Measurements from ENCODE around the gene GAST. TPM values are rescaled to one million over a fixed set of nuclear protein-coding genes. Genes with fewer than 3 reads are reported as not detected.

The GAST gene
- total and polyA plus RNA-seq, 9 of the 15 experiments (the other 6 are each of a cell fraction or from before 2014, with no cell fraction given) = not detected

DNA sequence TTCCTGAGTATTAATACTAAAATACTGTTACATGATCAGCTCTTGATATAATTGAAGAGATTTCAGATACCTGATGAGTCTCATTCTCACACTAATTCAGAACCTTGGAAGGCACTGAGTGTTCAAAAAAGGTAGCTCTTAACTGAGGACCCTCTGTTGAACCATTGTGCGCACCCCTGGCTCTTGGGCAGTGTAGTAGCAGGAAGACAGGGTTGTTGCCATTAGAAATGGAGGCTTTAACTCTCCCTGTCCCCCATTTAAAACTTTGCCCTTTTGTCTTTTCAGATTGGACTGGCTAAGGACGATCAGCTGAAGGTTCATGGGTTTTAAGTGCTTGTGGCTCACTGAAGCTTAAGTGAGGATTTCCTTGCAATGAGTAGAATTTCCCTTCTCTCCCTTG is 21.6 kb upstream of the GAST start (continued):
- TF ChIP-seq MAFF (IDR thresholded peaks at IDR 0.05; ENCODE audit: low read length) = no peak
- no peak for TF ChIP-seq HLTF (IDR thresholded peaks at IDR 0.05)
- TF ChIP-seq HNRNPUL1 (IDR thresholded peaks at IDR 0.05; ENCODE audit: low read length) = peak; percentile 30; the same call in 1 of the 2 replicates
- TF ChIP-seq, protein P1, sequence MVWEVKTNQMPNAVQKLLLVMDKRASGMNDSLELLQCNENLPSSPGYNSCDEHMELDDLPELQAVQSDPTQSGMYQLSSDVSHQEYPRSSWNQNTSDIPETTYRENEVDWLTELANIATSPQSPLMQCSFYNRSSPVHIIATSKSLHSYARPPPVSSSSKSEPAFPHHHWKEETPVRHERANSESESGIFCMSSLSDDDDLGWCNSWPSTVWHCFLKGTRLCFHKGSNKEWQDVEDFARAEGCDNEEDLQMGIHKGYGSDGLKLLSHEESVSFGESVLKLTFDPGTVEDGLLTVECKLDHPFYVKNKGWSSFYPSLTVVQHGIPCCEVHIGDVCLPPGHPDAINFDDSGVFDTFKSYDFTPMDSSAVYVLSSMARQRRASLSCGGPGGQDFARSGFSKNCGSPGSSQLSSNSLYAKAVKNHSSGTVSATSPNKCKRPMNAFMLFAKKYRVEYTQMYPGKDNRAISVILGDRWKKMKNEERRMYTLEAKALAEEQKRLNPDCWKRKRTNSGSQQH (CRISPR knock-in tag; IDR thresholded peaks at IDR 0.05) = 0 out of 2 replicates have a peak, but pooled peaks have one; percentile 14
- TF ChIP-seq, protein P2, sequence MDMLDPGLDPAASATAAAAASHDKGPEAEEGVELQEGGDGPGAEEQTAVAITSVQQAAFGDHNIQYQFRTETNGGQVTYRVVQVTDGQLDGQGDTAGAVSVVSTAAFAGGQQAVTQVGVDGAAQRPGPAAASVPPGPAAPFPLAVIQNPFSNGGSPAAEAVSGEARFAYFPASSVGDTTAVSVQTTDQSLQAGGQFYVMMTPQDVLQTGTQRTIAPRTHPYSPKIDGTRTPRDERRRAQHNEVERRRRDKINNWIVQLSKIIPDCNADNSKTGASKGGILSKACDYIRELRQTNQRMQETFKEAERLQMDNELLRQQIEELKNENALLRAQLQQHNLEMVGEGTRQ (CRISPR knock-in tag; IDR thresholded peaks at IDR 0.05) = no peak
- no peak for TF ChIP-seq CBX1 (IDR thresholded peaks at IDR 0.05; ENCODE audit: low read depth)
- TF ChIP-seq MCM7 (IDR thresholded peaks at IDR 0.05) = no peak

DNA sequence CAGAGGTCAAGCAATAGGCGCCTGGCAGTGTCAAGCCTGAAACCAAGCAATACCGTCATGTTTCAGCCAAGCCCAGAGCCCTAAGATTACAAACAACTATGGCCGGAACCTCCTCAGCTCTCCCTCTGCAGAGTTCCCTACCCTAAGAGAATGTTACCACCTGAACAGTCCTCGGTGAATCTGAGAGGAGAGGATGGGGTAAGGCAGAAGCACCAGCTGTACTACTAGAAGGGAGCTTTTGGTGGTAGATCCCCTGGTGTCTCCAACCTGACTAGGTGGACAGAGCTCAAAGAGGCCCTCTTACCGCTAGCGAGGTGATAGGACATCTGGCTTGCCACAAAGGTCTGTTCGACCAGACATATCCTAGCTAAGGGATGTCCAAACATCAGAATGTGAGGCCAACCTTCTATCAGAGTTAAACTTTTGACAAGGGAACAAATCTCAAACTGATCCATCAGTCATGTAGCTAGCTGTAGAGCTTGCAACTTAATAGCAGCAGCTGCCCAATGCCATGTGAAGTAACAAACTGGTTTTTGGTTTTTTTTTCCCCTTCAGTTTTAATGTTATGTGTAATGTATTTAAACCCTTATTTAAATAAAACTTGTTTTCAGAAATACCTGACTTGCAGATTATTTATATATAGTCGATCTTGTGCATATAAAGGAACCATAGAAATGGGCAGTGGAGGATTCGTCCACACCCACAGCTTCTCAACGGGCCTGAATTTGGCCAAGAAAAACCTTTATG is 20.9 kb upstream of the GAST start:
- Histone ChIP-seq H4K20me1 (replicated peaks; ENCODE audit: control insufficient read depth, insufficient read depth, low read length) (peaks cover 15% of the 10 kb centered on the region), H3K36me3 (ENCODE audit: control insufficient read depth, insufficient read depth, low read length) (peaks cover 53% of the 10 kb centered on the region), H3K9ac (ENCODE audit: insufficient read depth in 1 of 2, low read depth in 2 of 2, low read length in 2 of 2) (peak overlapping the region; percentile 74 to 91; a peak in 1 of 4 replicates), H3K27me3 (ENCODE audit: control insufficient read depth in 2 of 2, insufficient read depth in 2 of 2, low read length in 2 of 2) (no peaks in the 10 kb centered on the region), H2AFZ (ENCODE audit: low read depth, low read length) (no peak overlapping the region), H3K4me3 (no peak overlapping the region; the same call in 1 of the 2 replicates), H3K79me2 (ENCODE audit: control insufficient read depth, insufficient read depth, low read length) (peaks cover 34% of the 10 kb centered on the region), H3K9me3 (replicated peaks; ENCODE audit: control insufficient read depth, insufficient read depth, low read depth, low read length) (no peaks in the 10 kb centered on the region), H3K4me1 (replicated peaks in 1 of 2; ENCODE audit: control insufficient read depth in 2 of 2, insufficient read depth in 2 of 2, low read length in 2 of 2) (peaks cover 11 to 24% of the 10 kb centered on the region in 2 experiments; a peak in 4 of 5 replicates), H3K4me2 (ENCODE audit: insufficient read depth, low read length) (peak overlapping the region; percentile 99), H3K9me1 (ENCODE audit: control insufficient read depth, insufficient read depth, low read length) (no peaks in the 10 kb centered on the region), H3K27ac (ENCODE audit: extremely low read depth, low read depth, low read length) (peak overlapping the region; percentile 92; the same call in 2 of the 3 replicates)
- ChIA-PET POLR2A (interaction anchor here (0.6 to 7.4 kb wide), 35 partner anchors 12 to 1328 kb away, joined by 3 to 406 read pairs (median 4); partner anchors contain the start of genes DNAJC7, JUP, KRT19 and ODAD4), CTCF (ENCODE audit: low intra/inter-chr PET ratio) (interaction anchor here (0.7 kb wide), 1 partner anchor 29 kb away, joined by 3 read pairs; no protein-coding TSS in a partner anchor)
- in situ Hi-C loops (cut with MboI) (no loop called here), intact Hi-C loops (cut with micrococcal nuclease) (no loop called here)
- no TSS peak for BruUV-seq (replicated peaks)
- DNase-seq (ENCODE audit: extremely low read depth in 1 of 4, low spot score in 3 of 4) (no peak), ATAC-seq (no peak), FAIRE-seq (no peak)
- WGBS (ENCODE audit: insufficient coverage, low coverage, missing lambda C conversion rate) = 83% methylated on average over 10 of the region's 10 CpGs
- TF ChIP-seq SP1 (CRISPR knock-in tag; IDR thresholded peaks at IDR 0.05) (peak; percentile 27), RUNX1 (IDR thresholded peaks at IDR 0.05; ENCODE audit: low read depth) (no peak), POLR2G (IDR thresholded peaks at IDR 0.05; ENCODE audit: low read depth, low read length) (peak; percentile 62)
- TF ChIP-seq, protein P3, sequence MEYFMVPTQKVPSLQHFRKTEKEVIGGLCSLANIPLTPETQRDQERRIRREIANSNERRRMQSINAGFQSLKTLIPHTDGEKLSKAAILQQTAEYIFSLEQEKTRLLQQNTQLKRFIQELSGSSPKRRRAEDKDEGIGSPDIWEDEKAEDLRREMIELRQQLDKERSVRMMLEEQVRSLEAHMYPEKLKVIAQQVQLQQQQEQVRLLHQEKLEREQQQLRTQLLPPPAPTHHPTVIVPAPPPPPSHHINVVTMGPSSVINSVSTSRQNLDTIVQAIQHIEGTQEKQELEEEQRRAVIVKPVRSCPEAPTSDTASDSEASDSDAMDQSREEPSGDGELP (CRISPR knock-in tag; IDR thresholded peaks at IDR 0.05; ENCODE audit: borderline replicate concordance) = peak; percentile 26; the same call in 1 of the 2 replicates
- TF ChIP-seq, protein P4, sequence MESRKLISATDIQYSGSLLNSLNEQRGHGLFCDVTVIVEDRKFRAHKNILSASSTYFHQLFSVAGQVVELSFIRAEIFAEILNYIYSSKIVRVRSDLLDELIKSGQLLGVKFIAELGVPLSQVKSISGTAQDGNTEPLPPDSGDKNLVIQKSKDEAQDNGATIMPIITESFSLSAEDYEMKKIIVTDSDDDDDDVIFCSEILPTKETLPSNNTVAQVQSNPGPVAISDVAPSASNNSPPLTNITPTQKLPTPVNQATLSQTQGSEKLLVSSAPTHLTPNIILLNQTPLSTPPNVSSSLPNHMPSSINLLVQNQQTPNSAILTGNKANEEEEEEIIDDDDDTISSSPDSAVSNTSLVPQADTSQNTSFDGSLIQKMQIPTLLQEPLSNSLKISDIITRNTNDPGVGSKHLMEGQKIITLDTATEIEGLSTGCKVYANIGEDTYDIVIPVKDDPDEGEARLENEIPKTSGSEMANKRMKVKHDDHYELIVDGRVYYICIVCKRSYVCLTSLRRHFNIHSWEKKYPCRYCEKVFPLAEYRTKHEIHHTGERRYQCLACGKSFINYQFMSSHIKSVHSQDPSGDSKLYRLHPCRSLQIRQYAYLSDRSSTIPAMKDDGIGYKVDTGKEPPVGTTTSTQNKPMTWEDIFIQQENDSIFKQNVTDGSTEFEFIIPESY (CRISPR knock-in tag; IDR thresholded peaks at IDR 0.05) = peak; percentile 55
- TF ChIP-seq, protein P5, sequence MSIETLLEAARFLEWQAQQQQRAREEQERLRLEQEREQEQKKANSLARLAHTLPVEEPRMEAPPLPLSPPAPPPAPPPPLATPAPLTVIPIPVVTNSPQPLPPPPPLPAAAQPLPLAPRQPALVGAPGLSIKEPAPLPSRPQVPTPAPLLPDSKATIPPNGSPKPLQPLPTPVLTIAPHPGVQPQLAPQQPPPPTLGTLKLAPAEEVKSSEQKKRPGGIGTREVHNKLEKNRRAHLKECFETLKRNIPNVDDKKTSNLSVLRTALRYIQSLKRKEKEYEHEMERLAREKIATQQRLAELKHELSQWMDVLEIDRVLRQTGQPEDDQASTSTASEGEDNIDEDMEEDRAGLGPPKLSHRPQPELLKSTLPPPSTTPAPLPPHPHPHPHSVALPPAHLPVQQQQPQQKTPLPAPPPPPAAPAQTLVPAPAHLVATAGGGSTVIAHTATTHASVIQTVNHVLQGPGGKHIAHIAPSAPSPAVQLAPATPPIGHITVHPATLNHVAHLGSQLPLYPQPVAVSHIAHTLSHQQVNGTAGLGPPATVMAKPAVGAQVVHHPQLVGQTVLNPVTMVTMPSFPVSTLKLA (conservative IDR thresholded peaks at IDR 0.05) = no peak
